Measurements from ENCODE around the gene RPL14.

DNA sequence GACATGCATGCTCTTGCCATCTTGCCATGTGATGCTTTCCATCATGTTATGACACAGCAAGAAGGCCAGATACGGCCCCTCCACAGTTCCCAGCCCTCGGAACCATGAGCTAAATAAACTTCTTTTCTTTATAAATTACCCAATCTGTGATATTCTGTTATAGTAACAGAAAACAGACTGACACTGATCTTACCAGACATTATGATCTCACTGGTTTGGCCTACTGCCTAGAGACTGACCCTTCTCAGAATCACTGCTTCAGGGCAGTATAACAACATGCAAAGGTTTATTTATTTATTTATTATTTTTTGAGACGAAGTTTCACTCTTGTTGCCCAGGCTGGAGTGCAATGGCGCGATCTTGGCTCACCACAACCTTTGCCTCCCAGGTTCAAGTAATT, 33.8 kb downstream of the RPL14 start:
- TF ChIP-seq, protein P1, sequence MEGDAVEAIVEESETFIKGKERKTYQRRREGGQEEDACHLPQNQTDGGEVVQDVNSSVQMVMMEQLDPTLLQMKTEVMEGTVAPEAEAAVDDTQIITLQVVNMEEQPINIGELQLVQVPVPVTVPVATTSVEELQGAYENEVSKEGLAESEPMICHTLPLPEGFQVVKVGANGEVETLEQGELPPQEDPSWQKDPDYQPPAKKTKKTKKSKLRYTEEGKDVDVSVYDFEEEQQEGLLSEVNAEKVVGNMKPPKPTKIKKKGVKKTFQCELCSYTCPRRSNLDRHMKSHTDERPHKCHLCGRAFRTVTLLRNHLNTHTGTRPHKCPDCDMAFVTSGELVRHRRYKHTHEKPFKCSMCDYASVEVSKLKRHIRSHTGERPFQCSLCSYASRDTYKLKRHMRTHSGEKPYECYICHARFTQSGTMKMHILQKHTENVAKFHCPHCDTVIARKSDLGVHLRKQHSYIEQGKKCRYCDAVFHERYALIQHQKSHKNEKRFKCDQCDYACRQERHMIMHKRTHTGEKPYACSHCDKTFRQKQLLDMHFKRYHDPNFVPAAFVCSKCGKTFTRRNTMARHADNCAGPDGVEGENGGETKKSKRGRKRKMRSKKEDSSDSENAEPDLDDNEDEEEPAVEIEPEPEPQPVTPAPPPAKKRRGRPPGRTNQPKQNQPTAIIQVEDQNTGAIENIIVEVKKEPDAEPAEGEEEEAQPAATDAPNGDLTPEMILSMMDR (IDR thresholded peaks at IDR 0.05; ENCODE audit: low read depth, low read length, poor library complexity, severe bottlenecking) = no peak
- TF ChIP-seq EZH2phosphoT487 (IDR thresholded peaks at IDR 0.05; ENCODE audit: borderline replicate concordance, low read length) = no peak

All from DOHH2 (cell line).